HepG2 (cell line): ENCODE data around the gene LIFR. TPM values are rescaled to one million over a fixed set of nuclear protein-coding genes. Genes with fewer than 3 reads are reported as not detected.

ENCODE experiments used
- EEA1 ChIP-seq: sonication (generic); formaldehyde crosslinking; IDR thresholded peaks from 2 replicates; pipeline ENCODE4 v1.5.1; 2020; ENCODE audit warnings: mild to moderate bottlenecking, missing genetic modification reagents, borderline replicate concordance
- GATAD1 ChIP-seq: IDR thresholded peaks from 2 replicates; pipeline ENCODE4 v1.6.1; 2016; ENCODE audit warnings: missing genetic modification reagents, missing compliant biosample characterization
- GZF1 ChIP-seq: sonication (generic); formaldehyde crosslinking; IDR thresholded peaks from 2 replicates; pipeline ENCODE4 v1.5.1; 2020; ENCODE audit warnings: mild to moderate bottlenecking, missing genetic modification reagents
- HNRNPUL1 ChIP-seq: fragments of 200-400 bp; formaldehyde crosslinking; IDR thresholded peaks from 2 replicates; pipeline ENCODE4 v1.6.1; 2017; ENCODE audit warnings: low read depth, mild to moderate bottlenecking, low read length, moderate library complexity
- KAT7 ChIP-seq: IDR thresholded peaks from 2 replicates; pipeline ENCODE4 v1.6.1; 2018; ENCODE audit warnings: borderline replicate concordance, missing compliant biosample characterization
- KIAA2018 ChIP-seq: sonication (generic); formaldehyde crosslinking; IDR thresholded peaks from 2 replicates; pipeline ENCODE4 v1.5.0; 2020; ENCODE audit warnings: mild to moderate bottlenecking, missing genetic modification reagents, borderline replicate concordance
- LCORL ChIP-seq, 2 experiments: fragments of 450-650 bp in 1 of 2; sonication (generic) in 1 of 2; formaldehyde crosslinking in 1 of 2; IDR thresholded peaks; 2 replicates each; pipeline versions ENCODE4 v1.5.0 to v1.6.1; 2017 to 2020; ENCODE audit warnings: antibody characterized with exemption in 1 of 2, missing genetic modification reagents in 1 of 2
- PHF8 ChIP-seq: sonication (generic); formaldehyde crosslinking; IDR thresholded peaks from 2 replicates; pipeline ENCODE4 v1.5.0; 2020; ENCODE audit warnings: missing genetic modification reagents
- POGZ ChIP-seq: sonication (generic); formaldehyde crosslinking; IDR thresholded peaks from 2 replicates; pipeline ENCODE4 v1.4.0; 2020; ENCODE audit warnings: mild to moderate bottlenecking, missing genetic modification reagents
- POLR2G ChIP-seq: fragments of 200-400 bp; formaldehyde crosslinking; IDR thresholded peaks from 2 replicates; pipeline ENCODE4 v1.6.1; 2018; ENCODE audit warnings: mild to moderate bottlenecking, low read depth, low read length, moderate library complexity
- RFX5 ChIP-seq: IDR thresholded peaks from 2 replicates; pipeline ENCODE4 v1.6.1; 2011; ENCODE audit warnings: low read depth, low read length, improper control_type of control experiment
- SIN3A ChIP-seq: IDR thresholded peaks from 2 replicates; pipeline ENCODE4 v1.6.1; 2011; ENCODE audit warnings: low read depth, mild to moderate bottlenecking, control low read depth, low read length, borderline replicate concordance
- TOPORS ChIP-seq: sonication (generic); formaldehyde crosslinking; IDR thresholded peaks from 2 replicates; pipeline ENCODE4 v1.8.0; 2023; ENCODE audit warnings: mild to moderate bottlenecking, missing genetic modification reagents
- ZNF253 ChIP-seq: sonication (generic); formaldehyde crosslinking; IDR thresholded peaks from 2 replicates; pipeline ENCODE4 v1.8.0; 2022; ENCODE audit warnings: mild to moderate bottlenecking, missing genetic modification reagents, borderline replicate concordance
- ZNF547 ChIP-seq: sonication (generic); formaldehyde crosslinking; IDR thresholded peaks from 2 replicates; pipeline ENCODE4 v1.5.1; 2020; ENCODE audit warnings: mild to moderate bottlenecking, missing genetic modification reagents
- ZNF670 ChIP-seq: sonication (generic); formaldehyde crosslinking; IDR thresholded peaks from 2 replicates; pipeline ENCODE4 v1.8.0; 2022; ENCODE audit warnings: mild to moderate bottlenecking, missing genetic modification reagents, borderline replicate concordance
- ZNF83 ChIP-seq: sonication (generic); formaldehyde crosslinking; IDR thresholded peaks from 2 replicates; pipeline ENCODE4 v1.4.0; 2020; ENCODE audit warnings: missing genetic modification reagents, mild to moderate bottlenecking, borderline replicate concordance
- polyA plus RNA-seq, 8 experiments: library from polyadenylated mRNA; depleted of rRNA in 3 of 8; stranded (reverse) in 7 of 8; unstranded in 1 of 8; fragments of >200 nt; fragmentation: Illumina TruSeq in 4 of 8; extraction: Trizol in 4 of 8; gene quantifications; 2 replicates each; pipeline versions ENCODE4 v1.2.1 to v1.2.3, GENCODE V29; 2011 to 2016; ENCODE audit warnings: low read depth in 4 of 8, missing spikeins in 1 of 8, mixed read lengths in 1 of 8; ENCODE audit not compliant: insufficient read depth in 1 of 8
- total RNA-seq, 5 experiments: library from RNA; depleted of rRNA; stranded (reverse); fragments of >200 nt; fragmentation: Illumina TruSeq; extraction: Trizol; gene quantifications; 2 replicates each; pipeline ENCODE4 v1.2.3, GENCODE V29; 2016; ENCODE audit warnings: low read depth in 1 of 5
- TF ChIP-seq, protein P1 (sequence below): sonication (generic); formaldehyde crosslinking; IDR thresholded peaks from 2 replicates; pipeline ENCODE4 v1.8.0; 2022; ENCODE audit warnings: mild to moderate bottlenecking, missing genetic modification reagents, moderate library complexity
- TF ChIP-seq, protein P2 (sequence below): sonication (generic); formaldehyde crosslinking; IDR thresholded peaks from 2 replicates; pipeline ENCODE4 v1.4.0; 2020; ENCODE audit warnings: missing genetic modification reagents

LIFR gene
- total and polyA plus RNA-seq, 2 of the 13 experiments (the other 11 are each of a cell fraction or from before 2014, with no cell fraction given), result 6.3 to 25.2 TPM

DNA sequence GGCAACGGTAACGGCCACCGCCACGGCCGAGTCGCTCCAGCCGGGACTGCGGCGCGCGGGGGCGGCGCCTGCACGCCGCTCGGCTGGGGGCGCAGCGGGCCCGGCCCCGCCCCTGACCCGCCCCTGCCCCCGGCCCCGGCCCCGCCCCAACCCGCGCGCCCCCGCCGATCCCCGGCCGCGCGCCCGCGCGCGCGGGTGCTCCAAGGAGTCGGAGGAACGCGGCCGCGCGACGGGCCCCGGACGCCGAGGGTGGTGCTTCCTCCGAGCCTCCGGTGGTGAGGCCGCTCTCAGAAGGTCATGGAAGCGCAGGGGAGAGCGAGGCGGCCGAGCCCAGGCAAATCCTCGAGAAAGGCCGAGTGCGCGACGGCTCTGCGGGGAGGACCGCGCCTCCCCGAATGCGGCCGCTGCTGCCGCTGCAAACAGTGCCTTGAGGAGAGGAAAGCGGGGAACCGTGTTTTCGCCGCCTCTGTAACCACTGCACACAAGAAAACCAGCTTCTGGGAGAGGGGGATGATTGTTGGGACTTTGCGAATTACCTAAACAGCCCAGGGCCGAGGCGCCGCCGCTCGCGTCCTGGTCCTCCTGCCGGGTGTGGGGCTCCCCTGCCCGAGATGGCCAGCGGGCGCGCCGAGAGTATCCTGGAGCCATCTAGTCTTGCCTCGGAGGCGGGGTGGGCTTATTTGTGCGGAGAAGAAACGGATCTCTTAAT is at the start of gene LIFR (continued):
- TF ChIP-seq LCORL (IDR thresholded peaks at IDR 0.05) (no peak), LCORL (CRISPR knock-in tag; IDR thresholded peaks at IDR 0.05) (0 out of 2 replicates have a peak, but pooled peaks have one; percentile 45), KAT7 (CRISPR knock-in tag) (peak; percentile 53; the same call in 1 of the 2 replicates), ZNF83 (0 out of 2 replicates have a peak, but pooled peaks have one; percentile 30), ZNF670 (CRISPR knock-in tag) (no peak; the same call in 1 of the 2 replicates), KIAA2018 (CRISPR knock-in tag) (no peak), ZNF547 (peak; percentile 66), RFX5 (no peak), TOPORS (0 out of 2 replicates have a peak, but pooled peaks have one; percentile 29), HNRNPUL1 (no peak), POGZ (CRISPR knock-in tag) (peak; percentile 41; the same call in 1 of the 2 replicates), SIN3A (0 out of 2 replicates have a peak, but pooled peaks have one; percentile 7), POLR2G (peak; percentile 89), GZF1 (CRISPR knock-in tag) (peak; percentile 32; the same call in 1 of the 2 replicates), ZNF253 (CRISPR knock-in tag) (no peak), PHF8 (peak; percentile 83), GATAD1 (0 out of 2 replicates have a peak, but pooled peaks have one; percentile 18), EEA1 (CRISPR knock-in tag) (no peak)
- TF ChIP-seq, protein P1, sequence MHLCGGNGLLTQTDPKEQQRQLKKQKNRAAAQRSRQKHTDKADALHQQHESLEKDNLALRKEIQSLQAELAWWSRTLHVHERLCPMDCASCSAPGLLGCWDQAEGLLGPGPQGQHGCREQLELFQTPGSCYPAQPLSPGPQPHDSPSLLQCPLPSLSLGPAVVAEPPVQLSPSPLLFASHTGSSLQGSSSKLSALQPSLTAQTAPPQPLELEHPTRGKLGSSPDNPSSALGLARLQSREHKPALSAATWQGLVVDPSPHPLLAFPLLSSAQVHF (CRISPR knock-in tag), result 0 out of 2 replicates have a peak, but pooled peaks have one; percentile 61
- TF ChIP-seq, protein P2, sequence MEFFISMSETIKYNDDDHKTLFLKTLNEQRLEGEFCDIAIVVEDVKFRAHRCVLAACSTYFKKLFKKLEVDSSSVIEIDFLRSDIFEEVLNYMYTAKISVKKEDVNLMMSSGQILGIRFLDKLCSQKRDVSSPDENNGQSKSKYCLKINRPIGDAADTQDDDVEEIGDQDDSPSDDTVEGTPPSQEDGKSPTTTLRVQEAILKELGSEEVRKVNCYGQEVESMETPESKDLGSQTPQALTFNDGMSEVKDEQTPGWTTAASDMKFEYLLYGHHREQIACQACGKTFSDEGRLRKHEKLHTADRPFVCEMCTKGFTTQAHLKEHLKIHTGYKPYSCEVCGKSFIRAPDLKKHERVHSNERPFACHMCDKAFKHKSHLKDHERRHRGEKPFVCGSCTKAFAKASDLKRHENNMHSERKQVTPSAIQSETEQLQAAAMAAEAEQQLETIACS (CRISPR knock-in tag), result peak; percentile 94
